GM18951 (cell line): ENCODE data around the gene MED6.

Experiments
- POLR2A ChIP-seq: IDR thresholded peaks from 4 replicates; pipeline ENCODE4 v1.6.1; 2011; ENCODE audit warnings: mild to moderate bottlenecking; ENCODE audit not compliant: insufficient read length, insufficient read depth; ENCODE audit errors: extremely low read depth
- in situ Hi-C: fragments of 300-500 bp; cut with MboI; formaldehyde crosslinking; loops from one replicate; pipeline ENCODE4 v1.12.0; 2022; ENCODE audit warnings: low sequenced_read_pairs, mixed read lengths, inconsistent platforms; ENCODE audit not compliant: unreplicated experiment

The MED6 gene

GRCh38 chr14:70600382-70601157, at the start of gene MED6:
Gene MED6 (minus strand): TSS chr14:70600655. CDS start chr14:70600637, 18 bp downstream.
- in situ Hi-C loops = loop anchor here (25.0 kb wide), 1 partner anchor 362 kb away; no protein-coding TSS in a partner anchor
- peak; percentile 62 for TF ChIP-seq POLR2A

DNA sequence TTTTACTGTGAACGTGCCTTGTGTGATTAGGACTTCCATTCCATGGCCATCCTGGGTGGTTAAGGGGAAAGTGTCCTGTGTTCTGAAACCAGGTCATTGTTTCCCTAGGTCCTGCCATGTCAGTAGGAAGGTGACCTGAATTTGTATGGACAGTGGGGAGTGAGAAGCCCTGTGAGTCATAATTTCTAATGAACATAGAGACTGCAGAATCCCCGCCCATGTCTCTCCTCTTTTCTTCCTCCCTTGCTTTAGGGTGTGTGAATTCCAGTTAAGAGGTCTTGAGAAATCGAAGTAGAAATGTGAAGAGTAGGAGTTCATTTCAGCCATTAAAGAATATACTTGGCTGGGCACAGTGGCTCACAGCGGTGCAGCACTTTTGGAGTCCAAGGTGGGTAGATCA, 49.3 kb upstream of the MED6 start:
- in situ Hi-C loops = no loop called here
- TF ChIP-seq POLR2A = no peak

- no peak for TF ChIP-seq POLR2A
- in situ Hi-C loops = no loop called here
Measured at GRCh38 chr14:70648346-70648745, 47.9 kb upstream of the MED6 start.

- TF ChIP-seq POLR2A = no peak
- in situ Hi-C loops = no loop called here
Measured at GRCh38 chr14:70646705-70647104, 46.2 kb upstream of the MED6 start.

GRCh38 chr14:70645892-70646291, 45.4 kb upstream of the MED6 start:
- in situ Hi-C loops = no loop called here
- TF ChIP-seq POLR2A = no peak

- in situ Hi-C loops = no loop called here
- peak; percentile 15 for TF ChIP-seq POLR2A
Measured at GRCh38 chr14:70643967-70644366, 43.5 kb upstream of the MED6 start.

DNA sequence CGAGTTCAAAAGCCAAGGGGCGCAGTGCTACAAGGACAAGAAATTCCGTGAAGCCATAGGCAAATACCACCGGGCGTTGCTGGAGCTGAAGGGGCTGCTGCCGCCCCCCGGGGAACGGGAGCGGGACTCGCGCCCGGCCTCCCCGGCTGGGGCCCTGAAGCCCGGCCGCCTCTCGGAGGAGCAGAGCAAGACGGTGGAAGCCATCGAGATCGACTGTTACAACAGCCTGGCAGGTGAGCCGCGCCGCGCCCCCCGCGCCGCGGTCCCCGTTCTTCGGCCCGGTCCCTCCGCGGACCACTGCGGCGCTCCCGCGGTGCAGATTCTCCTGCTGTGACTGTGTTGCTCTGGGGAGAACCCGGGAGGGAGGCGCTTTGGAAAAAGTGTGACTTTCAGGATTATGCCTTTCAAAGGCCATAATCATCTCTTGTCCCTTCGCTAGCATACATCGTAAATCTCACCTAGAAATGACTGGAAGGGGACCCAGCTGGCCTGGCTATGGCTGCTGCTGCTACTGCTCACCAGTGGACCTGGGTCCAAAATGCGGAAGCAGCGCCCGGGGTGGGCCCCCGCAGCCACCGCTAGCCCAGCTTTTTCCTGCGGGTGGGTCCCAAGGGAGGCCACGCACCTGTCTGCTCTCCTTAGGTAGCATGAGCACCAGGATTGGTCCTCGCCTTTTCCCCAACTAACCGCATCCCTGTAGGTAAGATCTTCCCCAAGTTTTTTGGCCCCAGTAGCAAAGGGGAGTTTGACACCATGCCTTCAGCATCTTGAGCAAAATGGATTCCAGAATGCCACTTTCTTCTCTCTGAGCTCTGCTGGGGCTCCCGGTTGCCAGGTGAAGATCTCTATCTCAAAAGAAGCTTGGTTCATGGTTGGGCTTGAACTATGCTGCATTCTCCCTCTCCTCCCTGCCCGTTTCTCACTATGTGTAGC, 42.1 kb upstream of the MED6 start:
- in situ Hi-C loops = no loop called here
- TF ChIP-seq POLR2A = peak; percentile 75

GRCh38 chr14:70641548-70642302, 41.3 kb upstream of the MED6 start, which contains the start of gene TTC9:
Gene TTC9 (plus strand): TSS chr14:70641916. CDS start chr14:70642130, 214 bp downstream.
- TF ChIP-seq POLR2A = peak; percentile 7
- in situ Hi-C loops = no loop called here

GRCh38 chr14:70640938-70641547, 40.6 kb upstream of the MED6 start:
- TF ChIP-seq POLR2A = peak; percentile 72
- in situ Hi-C loops = no loop called here

DNA sequence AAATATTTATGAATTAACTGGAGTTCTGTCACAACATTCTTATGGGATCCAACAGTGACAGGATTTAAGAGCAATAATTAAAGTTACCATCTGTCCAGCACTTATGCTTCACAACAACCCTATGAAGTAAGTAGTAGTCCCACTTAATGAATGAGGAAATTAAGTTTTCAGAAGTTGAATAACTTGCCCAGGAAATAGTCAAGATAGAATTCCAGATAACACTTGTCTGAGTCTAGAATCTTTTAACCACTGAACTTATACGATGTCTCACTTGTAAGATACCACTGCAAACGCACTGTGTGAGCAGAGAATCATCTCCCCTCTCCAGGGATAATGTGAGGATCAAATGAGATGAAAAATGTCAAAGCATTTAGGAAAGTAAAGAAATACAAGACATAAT, 38.0 kb upstream of the MED6 start:
- no peak for TF ChIP-seq POLR2A
- in situ Hi-C loops = no loop called here

DNA sequence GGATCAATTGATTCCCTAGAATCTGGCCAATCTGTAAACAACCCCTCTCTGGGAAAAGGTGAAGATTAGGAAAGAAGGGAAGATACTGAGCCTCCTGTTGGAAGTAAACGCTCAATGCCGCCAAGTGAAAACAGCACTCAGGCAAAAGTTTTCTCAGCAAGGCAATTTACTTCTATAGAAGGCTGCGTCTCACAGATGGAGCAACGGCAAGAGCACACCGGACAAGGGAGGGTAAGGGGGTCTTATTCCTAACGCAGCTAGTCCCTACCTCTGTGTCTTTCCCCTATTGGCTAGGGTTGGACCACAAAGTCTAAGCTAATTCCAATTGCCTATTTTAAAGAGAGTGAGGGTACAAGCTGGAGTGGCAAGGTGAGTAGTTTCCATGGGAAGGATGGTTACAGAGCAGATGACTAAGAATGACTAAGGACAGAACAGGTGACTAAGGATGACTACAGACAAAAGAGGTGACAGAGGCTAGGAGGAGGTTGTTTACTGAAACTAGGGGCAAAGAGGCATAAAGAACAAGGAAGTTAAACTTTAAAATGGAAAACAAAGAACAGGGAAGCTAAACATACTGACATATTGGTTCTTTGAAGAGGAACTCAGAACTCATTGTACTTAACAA, 35.6 kb upstream of the MED6 start:
- in situ Hi-C loops = no loop called here
- TF ChIP-seq POLR2A = no peak

DNA sequence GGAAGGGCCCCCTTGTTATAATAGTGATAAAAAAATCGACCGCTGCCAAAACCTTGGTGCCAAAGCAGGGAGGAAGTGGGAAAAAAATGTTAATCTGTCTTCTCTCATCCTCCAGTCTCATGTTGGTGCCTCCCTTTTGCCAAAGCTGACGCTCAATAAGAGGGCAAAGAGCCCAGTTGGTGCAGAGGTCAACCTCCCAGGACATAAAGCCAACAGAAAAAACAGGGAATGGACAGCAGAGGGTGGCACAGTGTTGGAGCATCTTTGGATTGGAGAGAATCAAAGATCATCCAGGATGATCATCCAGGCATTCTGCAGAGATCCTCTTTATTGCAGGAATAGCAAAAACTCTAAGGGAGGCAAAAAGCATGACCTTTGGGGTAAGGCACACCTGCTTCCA, 31.5 kb upstream of the MED6 start:
- TF ChIP-seq POLR2A = no peak
- in situ Hi-C loops = no loop called here

DNA sequence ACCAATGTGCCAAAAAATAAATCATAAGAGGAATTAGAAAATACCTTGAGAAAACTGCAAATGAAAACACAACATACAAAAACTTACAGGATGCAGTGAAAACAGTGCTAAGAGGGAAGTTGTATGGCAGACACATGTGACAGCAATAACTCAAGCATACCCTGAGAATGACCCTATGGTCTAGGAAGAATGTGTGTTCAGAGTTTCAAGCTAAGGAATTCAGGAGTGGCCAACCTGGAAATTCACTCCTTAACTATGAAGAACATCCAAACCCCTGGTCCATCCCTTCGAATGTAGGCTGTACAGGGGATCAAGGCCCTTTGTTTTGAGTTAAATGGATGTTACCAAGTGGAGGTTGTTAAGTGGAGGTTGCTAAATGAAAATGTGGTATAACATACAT, 24.5 kb upstream of the MED6 start:
- no peak for TF ChIP-seq POLR2A
- in situ Hi-C loops = loop anchor here (10.0 to 25.0 kb wide), 3 partner anchors 90 to 337 kb away; no protein-coding TSS in a partner anchor
